GM06990 (cell line): ENCODE measurements around the gene DENND1A.

Source experiments
- DNase-seq: peaks from one replicate; pipeline ENCODE4 v3.0.0-alpha.2; 2011; ENCODE audit not compliant: insufficient read length; ENCODE audit errors: extremely low read depth
- H3K27me3 ChIP-seq: replicated peaks from 2 replicates; pipeline ENCODE4 v1.6.0; 2011; ENCODE audit warnings: low read length; ENCODE audit not compliant: control insufficient read depth, insufficient read depth
- H3K36me3 ChIP-seq: 2 replicates; pipeline ENCODE4 v1.5.1; 2011; ENCODE audit warnings: low read length; ENCODE audit not compliant: control insufficient read depth, insufficient read depth
- H3K4me3 ChIP-seq: replicated peaks from 2 replicates; pipeline ENCODE4 v1.5.1; 2011; ENCODE audit warnings: low read depth, mild to moderate bottlenecking, control low read depth, low read length
- CTCF ChIP-seq: IDR thresholded peaks from 2 replicates; pipeline ENCODE4 v1.5.1; 2011; ENCODE audit warnings: low read length, control low read depth, mild to moderate bottlenecking, inconsistent platforms; ENCODE audit not compliant: insufficient read depth, poor library complexity, severe bottlenecking

DENND1A gene

DNA sequence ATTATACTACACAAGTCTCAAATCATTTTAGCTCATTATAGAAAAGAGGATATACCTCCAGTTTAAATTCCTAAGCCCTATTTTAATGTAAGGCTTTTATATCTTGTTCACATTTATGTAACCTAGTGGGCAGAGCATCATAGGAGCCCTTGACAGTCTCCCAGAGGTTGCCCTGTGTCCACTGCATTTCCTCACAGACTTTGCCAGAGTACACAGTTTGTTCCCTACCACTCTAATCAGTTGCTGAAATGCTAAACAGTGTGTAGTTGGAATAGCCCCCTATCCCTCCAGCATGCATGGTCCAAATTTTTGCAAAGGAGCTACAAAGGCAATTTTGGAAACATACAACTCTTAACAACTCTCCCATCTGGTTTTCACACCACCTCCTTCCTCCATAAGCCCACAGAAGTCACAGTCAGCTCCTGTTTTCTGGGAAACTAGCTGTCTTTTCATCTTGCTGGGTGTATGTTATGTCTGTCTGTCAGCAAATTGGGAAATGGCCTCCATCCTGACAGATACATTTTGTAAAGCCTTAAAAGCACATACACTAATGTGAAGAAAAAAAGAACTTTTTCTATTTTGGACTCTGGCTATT, 212.2 kb downstream of the DENND1A start:
- Histone ChIP-seq H3K36me3 (0 out of 2 replicates have a peak, but pooled peaks cover 1% of the 10 kb centered on the region), H3K27me3 (no peaks in the 10 kb centered on the region), H3K4me3 (no peak overlapping the region)
- no peak for TF ChIP-seq CTCF
- no peak for DNase-seq

DNA sequence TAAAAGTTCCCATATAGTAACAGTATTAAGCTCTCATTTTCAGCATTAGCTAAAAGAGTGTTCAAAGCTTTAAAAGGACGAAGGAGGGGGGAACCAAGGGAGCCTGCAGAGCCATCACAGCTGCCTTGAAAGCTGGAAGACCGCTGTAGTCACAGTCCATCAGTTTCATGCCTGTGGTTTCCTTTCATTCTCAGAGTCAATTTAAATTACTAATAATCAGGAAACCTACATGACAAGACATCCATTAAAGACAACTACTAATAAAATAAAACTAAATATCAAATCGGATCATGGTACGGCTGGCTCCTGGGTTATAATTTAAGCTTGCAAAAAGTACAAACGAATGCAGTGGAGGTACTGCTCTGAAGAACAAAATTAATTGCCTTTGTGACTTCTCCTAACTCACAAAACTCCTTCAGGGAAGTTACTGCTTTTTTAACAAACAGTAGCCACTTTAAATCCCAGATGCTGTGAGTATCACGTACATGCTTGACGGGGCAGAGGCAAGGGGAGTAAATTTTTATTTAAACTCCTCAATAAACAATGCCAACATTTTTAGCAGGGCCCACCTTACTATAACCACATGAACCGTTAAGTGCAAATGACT, 213.5 kb downstream of the DENND1A start:
- Histone ChIP-seq H3K36me3 (0 out of 2 replicates have a peak, but pooled peaks cover 1% of the 10 kb centered on the region), H3K27me3 (no peaks in the 10 kb centered on the region), H3K4me3 (no peak overlapping the region)
- DNase-seq: no peak
- no peak for TF ChIP-seq CTCF

DNA sequence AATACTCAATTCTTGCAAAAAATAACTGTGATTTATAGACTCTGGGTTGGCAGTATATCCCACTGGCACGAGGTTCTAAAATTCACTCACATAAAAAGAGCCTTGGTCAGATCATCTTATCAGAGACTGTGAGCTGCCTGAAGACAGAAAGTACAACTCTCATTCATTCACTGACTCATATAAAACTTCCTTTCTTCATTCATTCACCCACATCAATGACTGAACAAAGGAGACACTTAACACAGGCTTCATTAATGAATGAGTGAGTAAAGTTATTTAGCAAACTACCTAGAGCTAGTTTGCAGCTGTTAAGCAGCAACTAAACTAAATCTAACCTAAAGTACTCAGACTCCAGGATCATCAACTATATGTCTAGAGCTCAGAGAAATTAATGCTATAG, 214.7 kb downstream of the DENND1A start:
- Histone ChIP-seq H3K4me3 (no peak overlapping the region), H3K27me3 (no peaks in the 10 kb centered on the region), H3K36me3 (no peaks in the 10 kb centered on the region)
- no peak for DNase-seq
- TF ChIP-seq CTCF: no peak

DNA sequence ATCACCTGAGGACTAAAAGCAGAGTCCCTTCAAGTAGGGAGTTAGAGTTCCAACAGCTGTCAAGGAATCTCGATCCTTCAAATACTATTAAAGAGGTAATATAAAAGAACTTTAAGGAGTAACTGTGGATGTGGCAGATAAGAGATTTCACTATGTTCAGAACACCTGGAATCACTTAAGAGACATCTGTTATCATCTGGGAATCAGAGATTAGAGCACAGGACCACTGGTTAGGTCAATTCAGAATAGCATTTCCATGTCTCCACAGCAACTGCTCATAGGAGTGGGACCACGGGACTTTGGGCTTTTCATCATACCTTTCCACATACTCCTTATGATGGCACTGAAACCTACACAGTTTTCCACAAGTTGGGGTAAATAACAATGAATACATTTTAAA, 216.6 kb downstream of the DENND1A start:
- H3K4me3 ChIP-seq: no peak overlapping the region
- H3K36me3 ChIP-seq: no peaks in the 10 kb centered on the region
- no peak for TF ChIP-seq CTCF
- DNase-seq: no peak
- H3K27me3 ChIP-seq: no peaks in the 10 kb centered on the region

- Histone ChIP-seq H3K4me3 (no peak overlapping the region), H3K27me3 (no peaks in the 10 kb centered on the region), H3K36me3 (no peaks in the 10 kb centered on the region)
- DNase-seq: no peak
- TF ChIP-seq CTCF: no peak
Measured at GRCh38 chr9:123712399-123712798, 217.5 kb downstream of the DENND1A start.
